ENCODE data around the gene RAB28.
"Not testable (repeated sequence)": the region's sequence is repeated elsewhere in the genome, so short reads cannot be mapped to it uniquely, and the experiment has no call there.

The RAB28 gene

DNA sequence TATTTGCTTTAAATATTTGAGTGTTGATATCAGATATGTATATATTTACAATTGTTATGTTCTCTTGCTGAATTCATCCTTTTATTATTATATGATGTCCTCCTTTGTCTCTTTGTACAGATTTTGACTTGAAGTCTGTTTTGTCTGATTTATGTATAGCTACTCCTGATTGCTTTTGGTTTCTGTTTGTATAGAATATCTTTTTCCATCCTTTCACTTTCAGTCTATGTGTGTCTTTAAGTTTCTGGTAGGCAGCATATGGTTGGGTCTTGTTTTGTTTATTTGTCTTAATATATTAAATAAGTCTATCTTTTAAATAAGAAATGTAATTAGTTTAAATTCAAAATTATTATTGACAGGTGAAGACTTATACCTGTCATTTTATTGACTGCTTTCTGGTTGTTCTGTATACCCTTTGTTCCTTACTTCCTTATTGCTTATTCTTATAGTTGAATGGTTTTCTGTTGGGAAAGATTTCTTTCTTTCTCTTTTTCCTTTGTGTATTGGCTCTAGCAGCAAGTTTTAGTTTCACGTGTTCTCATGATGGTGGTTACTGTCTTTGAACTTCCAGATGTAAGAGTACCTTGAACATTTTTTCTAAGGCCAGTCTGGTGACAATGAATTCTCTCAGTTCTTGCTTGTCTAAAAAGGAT lies 31.1 kb downstream of the RAB28 start:
- no peak for DNase-seq

DNA sequence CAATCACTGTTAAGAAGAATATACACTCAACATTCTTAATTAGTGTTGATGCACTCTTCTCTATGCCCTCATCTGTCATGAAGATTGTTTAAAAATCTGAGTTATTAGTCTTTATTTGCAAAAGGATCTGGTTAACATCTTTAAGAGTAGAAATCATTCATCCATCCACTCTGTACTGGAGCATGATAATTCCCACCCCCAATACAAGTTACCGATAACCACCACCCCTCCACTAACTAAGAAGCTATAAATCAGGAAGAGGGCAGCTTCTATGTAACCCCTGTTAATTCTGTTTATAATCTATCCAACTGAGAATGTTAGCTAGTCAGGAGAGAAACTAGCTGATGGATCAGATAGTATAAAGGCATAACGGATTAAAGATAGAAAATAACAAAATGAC lies 34.5 kb downstream of the RAB28 start:
- DNase-seq: no peak

DNA sequence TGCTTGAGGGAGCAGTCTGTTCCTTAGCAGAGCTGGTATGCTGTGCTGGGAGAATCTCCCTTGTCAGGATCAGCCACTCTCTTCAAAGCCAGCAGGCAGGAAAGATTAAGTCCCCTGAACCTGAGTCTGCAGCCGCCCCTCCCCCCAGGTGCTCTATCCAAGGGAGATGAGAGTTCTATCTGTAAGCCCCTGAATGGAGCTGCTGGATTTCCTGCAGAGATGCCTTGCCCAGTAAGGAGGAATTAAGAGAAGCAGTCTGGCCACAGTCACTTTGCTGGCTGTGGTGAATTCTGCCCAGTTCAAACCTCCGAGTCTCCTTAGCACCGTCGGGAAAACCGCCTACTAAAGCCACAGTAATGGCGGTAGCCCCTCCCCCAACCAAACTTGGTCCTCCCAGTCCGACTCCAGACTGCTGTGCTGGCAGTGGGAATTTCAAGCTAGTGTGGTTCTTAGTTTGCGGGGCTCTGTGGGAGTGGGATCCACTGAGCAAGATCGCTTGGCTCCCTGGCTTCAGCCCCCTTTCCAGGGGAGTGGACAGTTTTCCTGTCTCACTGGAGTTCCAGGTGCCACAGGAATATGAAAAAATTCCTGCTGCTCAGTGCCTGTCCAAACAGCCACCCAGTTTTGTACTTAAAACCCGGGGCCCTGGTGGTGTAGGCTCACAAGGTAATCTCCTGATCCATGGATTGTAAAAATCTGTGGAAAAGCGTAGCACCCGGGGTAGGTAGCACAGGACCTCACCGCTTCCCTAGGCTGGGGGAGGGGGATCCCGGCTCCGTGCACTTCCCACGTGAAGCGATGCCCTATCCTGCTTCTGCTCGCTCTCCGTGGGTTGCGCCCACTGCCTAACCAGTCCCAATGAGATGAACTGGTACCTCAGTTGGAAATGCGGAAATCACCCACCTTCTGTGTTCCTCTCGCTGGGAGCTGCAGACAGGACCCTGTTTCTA lies 38.0 kb downstream of the RAB28 start:
- DNase-seq: no peak

DNA sequence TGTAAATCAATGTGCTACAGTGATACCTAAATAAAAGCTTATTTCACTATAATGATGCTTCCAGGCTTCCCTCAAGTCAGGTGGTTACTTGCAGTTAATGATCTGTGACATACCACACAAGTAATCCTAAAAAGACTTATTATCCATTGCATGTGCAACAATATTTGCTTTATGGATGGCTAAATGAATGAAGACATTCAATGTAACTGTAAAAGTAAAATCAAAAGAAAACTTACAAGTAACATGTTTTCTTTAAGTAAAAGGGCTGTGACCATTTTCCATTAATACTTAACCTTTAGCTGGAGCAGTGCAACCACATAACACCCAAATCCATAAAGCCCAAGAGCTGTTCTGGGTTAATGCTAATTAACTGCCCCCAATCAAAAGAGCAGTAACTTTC lies 42.6 kb downstream of the RAB28 start:
- DNase-seq: no peak

DNA sequence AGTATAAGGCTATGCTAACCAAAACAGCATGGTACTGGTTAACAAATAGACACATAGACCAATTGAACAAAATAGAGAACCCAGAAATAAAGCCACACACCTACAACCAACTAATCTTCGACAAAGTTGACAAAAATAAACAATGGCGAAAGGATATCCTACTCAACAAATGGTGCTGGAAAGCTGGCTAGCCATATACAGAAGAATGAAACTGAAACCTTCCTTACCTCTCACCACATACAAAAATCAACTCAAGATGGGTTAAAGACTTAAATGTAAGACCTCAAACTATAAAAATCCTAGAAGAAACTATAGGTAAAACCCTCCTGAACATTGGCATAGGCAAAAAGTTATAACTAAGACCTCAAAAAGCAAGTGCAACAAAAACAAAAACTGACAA lies 47.2 kb downstream of the RAB28 start:
- DNase-seq: no peak

DNA sequence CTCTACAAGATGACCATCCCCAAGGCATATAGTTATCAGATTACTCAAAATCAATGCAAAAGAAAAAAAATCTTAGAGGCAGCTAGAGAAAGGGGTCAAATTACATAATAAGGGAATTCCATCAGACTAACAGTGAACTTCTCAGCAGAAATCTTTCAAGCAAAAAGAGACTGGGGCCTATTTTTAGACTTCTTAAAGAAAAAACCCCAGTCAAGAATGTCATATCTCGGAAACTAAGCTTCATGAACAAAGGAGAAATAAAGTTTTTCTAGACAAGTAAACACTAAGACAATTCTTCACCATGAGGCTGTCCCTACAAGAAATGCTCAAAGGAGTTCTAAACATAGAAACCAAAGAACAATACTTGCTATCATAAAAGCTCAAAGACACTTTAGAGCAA lies 51.7 kb downstream of the RAB28 start:
- DNase-seq: no peak

DNA sequence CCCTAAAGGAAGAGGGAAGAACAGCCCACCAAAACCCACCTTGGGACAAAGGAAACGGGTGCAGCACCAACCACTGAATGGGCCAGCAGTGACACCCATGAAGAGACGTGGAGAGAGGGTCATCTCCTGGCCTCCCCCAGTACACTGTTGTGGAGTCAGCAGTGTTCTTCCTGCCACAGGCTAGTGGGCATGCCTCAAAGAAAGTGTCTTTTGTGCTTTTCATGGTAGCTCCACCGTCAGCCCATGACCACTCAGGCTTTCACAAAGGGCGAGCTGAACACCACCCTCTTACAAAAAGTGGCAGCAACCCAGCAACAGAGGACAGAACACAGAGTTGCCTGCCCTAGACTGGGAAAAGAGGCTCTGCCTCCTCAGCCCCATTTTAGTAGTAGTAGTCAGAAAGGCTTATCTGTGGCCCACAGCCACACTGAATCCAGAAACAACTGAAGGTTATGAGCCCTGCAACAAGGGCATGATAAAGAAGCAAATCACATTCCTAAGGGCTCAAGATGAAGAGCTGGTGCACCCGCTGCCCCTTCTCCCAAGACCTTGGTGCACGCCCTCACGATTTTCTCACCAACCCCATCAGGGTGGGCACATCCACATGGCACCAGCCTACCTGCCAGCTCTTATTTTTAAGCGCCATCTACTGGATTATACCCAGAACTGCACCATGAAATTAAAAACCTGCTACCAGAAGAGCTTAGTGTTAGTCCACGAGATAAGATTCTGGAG lies 53.1 kb downstream of the RAB28 start:
- no peak for DNase-seq

DNA sequence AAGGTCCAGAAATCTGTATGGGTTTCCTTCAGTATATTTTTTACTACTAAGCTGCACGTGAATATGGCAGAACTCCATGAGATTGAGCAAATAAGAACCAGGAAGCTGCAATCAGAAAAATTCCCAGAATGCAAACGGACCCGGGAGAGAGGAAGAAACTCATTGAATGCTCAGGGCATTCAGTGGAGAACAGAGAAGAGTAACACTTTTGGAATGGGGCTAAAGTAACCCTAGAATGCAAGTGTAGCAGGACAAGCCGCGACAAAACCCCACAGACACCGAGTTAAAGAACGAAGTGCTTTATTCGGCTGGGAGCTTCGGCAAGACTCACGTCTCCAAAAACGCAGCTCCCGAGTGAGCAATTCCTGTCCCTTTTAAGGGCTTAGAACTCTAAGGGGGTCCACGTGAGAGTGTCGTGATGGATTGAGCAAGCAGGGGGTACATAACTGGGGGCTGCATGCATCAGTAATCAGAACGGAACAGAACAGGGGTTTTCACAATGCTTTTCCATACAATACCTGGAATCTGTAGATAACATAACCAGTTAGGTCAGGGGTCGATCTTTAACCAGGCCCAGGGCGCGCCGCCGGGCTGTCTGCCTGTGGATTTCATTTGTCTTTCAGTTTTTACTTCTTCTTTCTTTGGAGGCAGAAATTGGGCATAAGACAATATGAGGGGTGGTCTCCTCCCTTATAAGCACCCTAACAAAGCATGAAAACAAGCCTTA lies 56.4 kb downstream of the RAB28 start:
- DNase-seq: no peak

DNA sequence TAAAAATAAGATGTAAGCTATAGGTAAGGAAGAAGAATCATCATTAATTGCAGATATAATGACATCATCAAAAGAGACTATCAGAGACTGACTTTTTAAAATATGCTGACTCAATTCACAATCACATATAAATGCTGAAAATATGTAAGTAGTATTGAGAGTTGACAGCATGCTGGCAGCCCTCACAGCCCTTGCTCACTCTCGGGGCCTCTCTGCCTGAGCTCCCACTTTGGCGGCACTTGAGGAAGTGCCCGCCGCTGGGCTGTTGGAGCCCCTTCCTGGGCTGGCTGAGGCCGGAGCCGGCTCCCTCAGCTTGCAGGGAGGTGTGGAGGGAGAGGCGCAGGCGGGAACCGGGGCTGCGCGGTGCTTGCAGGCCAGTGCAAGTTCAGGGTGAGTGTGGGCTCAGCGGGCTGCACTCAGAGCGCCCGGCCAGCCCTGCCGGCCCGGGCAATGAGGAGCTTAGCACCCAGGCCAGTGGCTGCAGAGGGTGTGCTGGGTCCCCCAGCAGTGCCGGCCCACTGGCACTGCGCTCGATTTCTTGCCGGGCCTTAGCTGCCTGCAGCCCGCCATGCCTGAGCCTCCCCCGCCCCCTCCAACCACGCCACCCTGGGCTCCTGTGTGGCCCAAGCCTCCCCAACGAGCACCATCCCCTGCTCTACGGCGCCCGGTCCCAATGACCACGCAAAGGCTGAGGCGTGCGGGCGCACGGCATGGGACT lies 68.9 kb downstream of the RAB28 start:
- peak in 1 of 56 donors; percentile 0 for DNase-seq

DNA sequence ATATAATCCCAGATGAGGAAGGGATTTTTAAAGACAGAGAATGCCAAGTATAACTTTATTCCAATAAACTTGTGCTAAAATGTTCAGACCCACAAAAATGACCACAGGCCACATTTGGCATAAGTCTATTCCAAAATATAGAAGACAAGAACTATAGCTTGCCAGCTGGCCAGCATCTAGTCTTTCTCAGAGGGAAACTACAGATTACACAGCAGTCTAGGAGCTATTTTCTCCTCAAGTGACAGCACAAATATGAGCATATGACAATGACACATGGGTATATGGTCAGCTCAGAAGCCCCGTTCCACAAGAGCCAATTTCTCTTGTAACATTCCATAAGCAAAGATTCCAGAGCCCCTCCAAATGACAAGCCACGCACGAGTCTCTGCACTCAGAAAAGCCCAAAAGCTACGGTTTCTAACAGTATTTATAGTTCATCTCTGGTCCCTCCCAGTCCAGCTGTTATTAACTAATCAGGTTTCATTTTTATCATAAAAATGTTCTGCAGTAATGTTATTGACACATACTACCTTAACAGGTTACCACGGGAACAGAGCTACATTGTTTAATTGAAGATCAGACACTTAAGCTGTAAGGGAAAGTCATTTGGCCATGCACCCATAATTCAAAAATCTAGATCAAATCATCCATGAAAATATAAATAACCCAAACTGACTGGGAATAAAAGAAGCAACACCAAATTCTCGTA lies 70.3 kb downstream of the RAB28 start:
- no peak for DNase-seq

DNA sequence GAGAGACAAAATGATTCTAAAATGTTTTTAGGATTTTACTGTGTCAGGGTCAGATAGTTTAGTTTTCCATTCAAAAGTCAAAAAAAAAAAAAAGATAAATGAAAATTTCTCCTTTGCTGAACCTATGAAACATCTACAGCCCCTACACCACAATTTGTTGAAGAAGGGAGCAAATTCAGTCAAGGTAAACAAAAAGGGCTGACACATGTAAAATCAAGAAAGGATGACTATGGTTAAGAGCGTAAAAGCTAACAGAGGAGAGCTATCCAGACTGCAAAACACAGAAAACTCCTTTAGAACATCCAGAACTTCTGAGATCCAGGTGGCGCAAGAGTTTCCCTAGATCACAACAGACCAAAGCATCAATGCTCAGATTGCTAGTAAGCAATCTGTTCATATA lies 72.2 kb downstream of the RAB28 start:
- no peak for DNase-seq

DNA sequence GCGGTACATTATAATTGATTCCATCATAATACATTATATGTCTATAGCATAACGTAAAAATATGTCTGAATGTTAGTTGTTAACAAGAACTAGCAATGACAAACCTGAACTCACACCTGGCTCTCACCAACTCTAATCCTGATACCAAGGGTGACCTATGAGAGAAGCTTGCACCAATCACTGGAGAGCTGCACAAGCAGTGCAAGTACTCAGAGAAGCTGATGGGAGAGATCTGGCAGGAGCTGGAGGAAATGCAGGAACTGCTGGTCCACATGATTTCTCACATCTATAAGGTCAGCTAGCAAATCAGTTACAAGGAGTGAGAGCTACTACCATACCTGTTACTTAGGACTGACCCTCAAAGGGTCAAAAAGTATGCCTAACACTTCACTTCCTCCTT lies 74.8 kb downstream of the RAB28 start:
- DNase-seq: no peak

DNA sequence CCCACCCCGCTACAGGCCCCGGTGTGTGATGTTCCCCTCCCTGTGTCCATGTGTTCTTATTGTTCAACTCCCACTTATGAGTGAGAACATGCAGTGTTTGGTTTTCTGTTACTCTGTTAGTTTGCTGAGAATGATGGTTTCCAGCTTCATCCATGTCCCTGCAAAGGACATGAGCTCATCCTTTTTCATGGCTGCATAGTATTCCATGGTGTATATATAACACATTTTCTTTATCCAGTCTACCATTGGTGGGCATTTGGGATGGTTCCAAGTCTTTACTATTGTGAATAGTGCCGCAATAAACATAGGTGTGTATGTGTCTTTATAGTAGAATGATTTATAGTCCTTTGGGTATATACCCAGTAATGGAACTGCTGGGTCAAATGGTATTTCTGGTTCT lies 78.0 kb downstream of the RAB28 start:
- DNase-seq: not testable (repeated sequence)

DNA sequence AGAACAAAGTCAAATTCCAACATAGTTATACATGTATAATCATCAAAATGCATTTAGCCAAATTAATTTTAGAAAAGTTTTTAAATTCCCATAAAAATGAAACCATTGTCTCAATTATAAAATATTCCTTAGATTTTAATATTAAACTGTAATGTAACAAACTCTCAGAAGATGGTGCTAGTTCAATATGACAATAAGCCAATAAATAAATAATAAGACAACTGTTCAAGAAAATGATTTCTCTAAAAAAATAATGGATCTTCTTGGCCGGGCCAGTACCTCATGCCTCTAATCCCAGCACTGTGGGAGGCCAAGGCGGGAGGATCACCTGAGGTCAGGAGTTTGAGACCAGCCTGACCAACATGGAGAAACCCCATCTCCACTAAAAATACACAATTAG lies 80.3 kb downstream of the RAB28 start:
- DNase-seq: no peak

DNA sequence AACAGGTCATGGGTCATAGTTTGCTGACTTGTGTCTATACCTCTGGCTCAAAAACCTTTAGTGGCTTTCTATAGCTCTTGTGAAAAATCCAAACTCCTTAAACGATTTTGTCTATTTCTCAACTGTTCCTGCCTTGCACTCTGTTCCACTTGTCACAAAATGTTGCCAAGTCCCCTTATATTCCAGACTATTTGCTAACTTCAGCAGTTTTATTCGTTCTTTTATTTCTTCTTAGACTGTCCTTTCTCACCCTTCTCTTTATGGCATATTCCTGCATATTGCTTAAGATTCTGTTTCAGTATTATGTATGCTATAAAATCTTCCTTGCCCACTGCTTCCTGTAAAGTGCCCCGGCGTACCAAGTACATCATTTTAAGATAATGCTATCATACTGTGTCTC lies 80.8 kb downstream of the RAB28 start:
- no peak for DNase-seq

DNA sequence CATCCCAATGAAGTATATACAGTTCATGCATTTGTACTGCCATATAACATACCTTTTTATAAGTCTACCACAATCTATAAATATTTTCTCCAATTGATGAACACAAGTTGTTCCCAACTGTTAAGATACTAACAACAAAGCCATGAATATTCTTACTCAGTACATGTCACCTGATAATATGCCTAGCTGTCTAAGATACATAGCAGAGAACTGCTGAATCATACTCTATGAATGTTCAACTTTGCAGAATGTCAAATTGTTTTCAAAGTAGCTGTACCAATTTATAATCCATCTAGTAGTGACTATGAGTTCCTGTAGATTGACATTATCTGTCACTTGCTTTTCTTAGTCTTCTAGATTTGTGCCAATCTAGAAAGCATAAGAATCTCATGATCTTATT lies 84.9 kb downstream of the RAB28 start:
- DNase-seq: no peak

DNA sequence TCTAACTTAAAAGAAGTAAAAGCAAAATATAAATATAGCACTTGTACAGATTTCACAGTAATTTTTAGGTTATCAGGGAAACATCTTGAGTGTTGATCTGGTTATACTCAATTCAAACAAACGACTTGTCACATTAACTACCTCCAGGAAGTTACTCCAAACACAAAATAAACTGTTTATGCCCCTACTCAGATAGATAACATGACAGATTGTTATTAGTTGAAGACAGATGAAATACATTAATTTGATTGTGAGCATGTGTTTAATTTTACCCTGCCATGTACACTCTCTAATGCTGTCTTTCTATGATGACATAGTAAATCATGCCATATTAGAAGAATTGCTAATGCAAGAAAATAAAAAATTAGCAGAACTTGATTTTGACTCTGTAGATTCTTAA lies 88.0 kb downstream of the RAB28 start:
- DNase-seq: no peak

DNA sequence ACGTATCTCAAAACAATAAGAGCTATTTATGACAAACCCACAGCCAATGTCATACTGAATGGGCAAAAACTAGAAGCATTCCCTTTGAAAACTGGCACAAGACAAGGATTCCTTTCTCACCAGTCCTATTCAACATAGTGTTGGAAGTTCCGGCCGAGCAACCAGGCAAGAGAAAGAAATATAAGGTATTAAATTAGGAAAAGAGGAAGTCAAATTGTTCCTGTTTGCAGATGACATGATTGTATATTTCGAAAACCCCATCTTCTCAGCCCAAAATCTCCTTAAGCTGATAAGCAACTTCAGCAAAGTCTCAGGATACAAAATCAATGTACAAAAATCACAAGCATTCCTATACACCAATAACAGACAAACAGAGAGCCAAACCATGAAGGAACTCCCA lies 94.2 kb downstream of the RAB28 start:
- DNase-seq: not testable (repeated sequence)

DNA sequence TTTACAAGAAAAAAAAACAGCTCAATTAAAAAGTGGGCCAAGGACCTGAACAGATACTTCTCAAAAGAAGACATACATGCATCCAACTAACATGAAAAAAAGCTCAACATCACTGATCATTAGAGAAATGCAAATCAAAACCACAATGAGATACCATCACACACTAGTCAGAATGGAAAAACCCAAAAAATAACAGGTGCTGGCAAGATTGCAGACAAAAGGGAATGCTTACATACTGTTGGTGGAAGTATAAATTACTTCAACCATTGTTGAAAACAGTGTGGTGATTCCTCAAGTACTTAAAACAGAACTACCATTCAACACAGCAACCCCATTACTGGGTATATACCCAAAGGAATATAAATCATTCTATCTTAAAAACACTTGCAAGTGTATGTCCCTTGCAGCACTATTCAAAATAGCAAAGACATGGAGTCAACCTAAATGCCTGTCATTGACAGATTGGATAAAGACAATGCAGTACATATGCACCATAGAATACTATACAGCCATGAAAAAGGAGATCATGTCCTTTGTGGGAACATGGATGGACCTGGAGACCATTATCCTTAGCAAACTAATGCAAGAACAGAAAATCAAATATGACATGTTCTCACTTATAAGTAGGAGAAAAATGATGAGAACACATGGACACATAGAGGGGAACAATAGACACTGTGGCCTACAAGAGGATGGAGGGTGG lies 97.6 kb downstream of the RAB28 start:
- no peak for DNase-seq

DNA sequence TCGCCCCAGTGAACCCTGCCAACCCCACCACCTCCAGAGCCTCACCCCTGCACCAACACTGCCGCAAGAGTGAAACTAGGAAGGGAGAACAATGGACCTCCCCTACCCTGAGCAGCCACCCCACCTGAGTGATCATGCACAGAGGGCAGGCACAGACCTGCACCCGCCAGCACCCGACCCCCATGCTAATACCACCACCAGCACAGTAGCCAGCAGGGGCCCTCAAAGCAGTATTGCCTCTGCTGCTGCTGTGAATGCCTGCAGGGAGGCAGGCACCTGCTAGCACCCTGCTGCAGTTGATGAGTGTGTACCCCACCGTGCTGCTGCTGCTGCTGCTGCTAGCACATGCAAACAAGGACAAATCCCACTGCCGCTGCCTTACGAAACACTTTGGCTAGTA lies 100.1 kb downstream of the RAB28 start:
- DNase-seq: no peak

Measured in amygdala (tissue), 56 donors.